Neuronal stem cell (in vitro differentiated cells): ENCODE results near the gene KYNU.

Source experiments
- DNase-seq: peaks from one replicate; pipeline ENCODE4 v3.0.0-alpha.2; 2013; ENCODE audit warnings: low spot score
- H2AFZ ChIP-seq: one replicate; pipeline ENCODE4 v1.6.1; 2013; ENCODE audit warnings: mild to moderate bottlenecking, low read length, inconsistent platforms
- H2AK5ac ChIP-seq: 2 replicates; pipeline ENCODE4 v1.6.1; 2013; ENCODE audit warnings: low read depth, mild to moderate bottlenecking, inconsistent platforms, low read length, moderate library complexity, mixed read lengths
- H2BK120ac ChIP-seq: 2 replicates; pipeline ENCODE4 v1.6.1; 2013; ENCODE audit warnings: low read depth, mild to moderate bottlenecking, inconsistent platforms, low read length, moderate library complexity, mixed read lengths
- H2BK12ac ChIP-seq: one replicate; pipeline ENCODE4 v1.6.1; 2013; ENCODE audit warnings: low read length, inconsistent platforms
- H2BK15ac ChIP-seq: 2 replicates; pipeline ENCODE4 v1.6.1; 2013; ENCODE audit warnings: mild to moderate bottlenecking, low read length, inconsistent platforms, mixed read lengths
- H2BK5ac ChIP-seq: one replicate; pipeline ENCODE4 v1.6.1; 2013; ENCODE audit warnings: inconsistent platforms, mild to moderate bottlenecking, low read length, moderate library complexity
- H3K14ac ChIP-seq: one replicate; pipeline ENCODE4 v1.6.1; 2013; ENCODE audit warnings: low read length, inconsistent platforms
- H3K18ac ChIP-seq: 2 replicates; pipeline ENCODE4 v1.6.1; 2013; ENCODE audit warnings: low read length, inconsistent platforms
- H3K23ac ChIP-seq: 2 replicates; pipeline ENCODE4 v1.6.1; 2013; ENCODE audit warnings: low read depth, mild to moderate bottlenecking, mixed read lengths, low read length, inconsistent platforms; ENCODE audit not compliant: poor library complexity
- H3K27ac ChIP-seq: replicated peaks from 3 replicates; pipeline ENCODE4 v1.5.1; 2013; ENCODE audit warnings: low read length, inconsistent platforms
- H3K27me3 ChIP-seq, 3 experiments: 2 replicates each; pipeline ENCODE4 v1.6.1; 2013; ENCODE audit warnings: low read length in 3 of 3, mild to moderate bottlenecking in 2 of 3, inconsistent platforms in 1 of 3, low read depth in 1 of 3, mixed read lengths in 1 of 3, moderate library complexity in 1 of 3; ENCODE audit not compliant: control insufficient read depth in 3 of 3, insufficient read depth in 3 of 3
- H3K36me3 ChIP-seq, 2 donors: replicated peaks in 1 of 2; 2 replicates each; pipeline ENCODE4 v1.6.1; 2013; ENCODE audit warnings: low read length in 2 of 2; ENCODE audit not compliant: control insufficient read depth in 2 of 2, insufficient read depth in 2 of 2
- H3K4ac ChIP-seq: 2 replicates; pipeline ENCODE4 v1.6.1; 2013; ENCODE audit warnings: inconsistent platforms, mild to moderate bottlenecking, low read length, moderate library complexity
- H3K4me1 ChIP-seq, 2 donors: 1 replicate in 1 of 2; 2 replicates in 1 of 2; pipeline ENCODE4 v1.6.1; 2013; ENCODE audit warnings: low read length in 2 of 2, low read depth in 1 of 2; ENCODE audit not compliant: control insufficient read depth in 2 of 2, insufficient read depth in 1 of 2
- H3K4me2 ChIP-seq: one replicate; pipeline ENCODE4 v1.6.1; 2013; ENCODE audit warnings: mild to moderate bottlenecking, low read length, inconsistent platforms; ENCODE audit not compliant: insufficient read depth, poor library complexity, severe bottlenecking
- H3K4me3 ChIP-seq, 2 donors: 2 replicates each; pipeline ENCODE4 v1.5.1; 2013; ENCODE audit warnings: low read length in 2 of 2, mild to moderate bottlenecking in 2 of 2, inconsistent platforms in 1 of 2, moderate library complexity in 1 of 2
- H3K79me1 ChIP-seq: one replicate; pipeline ENCODE4 v1.6.1; 2013; ENCODE audit warnings: low read depth, mild to moderate bottlenecking, inconsistent platforms, low read length, moderate library complexity
- H3K9ac ChIP-seq: one replicate; pipeline ENCODE4 v1.6.1; 2013; ENCODE audit warnings: mild to moderate bottlenecking, low read depth, low read length, inconsistent platforms; ENCODE audit not compliant: poor library complexity
- H3K9me3 ChIP-seq, 2 donors: replicated peaks in 1 of 2; 2 replicates each; pipeline versions ENCODE3 to v1.6.1; 2013; ENCODE audit warnings: low read length in 2 of 2, mild to moderate bottlenecking in 2 of 2, inconsistent platforms in 1 of 2, low read depth in 1 of 2, mixed read lengths in 1 of 2, moderate library complexity in 1 of 2; ENCODE audit not compliant: control insufficient read depth in 2 of 2, insufficient read depth in 1 of 2
- H4K8ac ChIP-seq: one replicate; pipeline ENCODE4 v1.6.1; 2013; ENCODE audit warnings: low read depth, mild to moderate bottlenecking, inconsistent platforms, low read length, moderate library complexity
- H4K91ac ChIP-seq: one replicate; pipeline ENCODE4 v1.6.1; 2013; ENCODE audit warnings: low read length, low read depth, mild to moderate bottlenecking, inconsistent platforms; ENCODE audit not compliant: poor library complexity
- WGBS, 2 donors: extraction: QIAGEN DNeasy Blood & Tissue Kit; methylation state at CpG; one replicate each; pipeline ENCODE4 v1.1.7; 2013; ENCODE audit warnings: missing lambda C conversion rate in 2 of 2, mixed read lengths in 1 of 2; ENCODE audit not compliant: insufficient read length in 2 of 2, insufficient replicate concordance in 1 of 2; ENCODE audit errors: extremely low coverage in 2 of 2; 5-methylcytosine and 5-hydroxymethylcytosine counted together

The KYNU gene

GRCh38 chr2:142994665-142995064, 117.2 kb downstream of the KYNU start:
- no peaks in the 10 kb centered on the region for H3K4me1 ChIP-seq
- no peak overlapping the region for H3K14ac ChIP-seq
- no peak overlapping the region for H2BK5ac ChIP-seq
- no peaks in the 10 kb centered on the region for H3K9me3 ChIP-seq
- no peak overlapping the region for H3K4me2 ChIP-seq
- no peak overlapping the region for H2BK12ac ChIP-seq
- no peak overlapping the region for H2BK120ac ChIP-seq
- no peak overlapping the region for H3K9ac ChIP-seq
- DNase-seq = no peak
- WGBS, 2 donors = no CpG with 5 or more reads among the region's 2 CpGs
- H3K27me3 ChIP-seq = no peaks in the 10 kb centered on the region
- no peak overlapping the region for H3K4ac ChIP-seq
- H3K23ac ChIP-seq = no peak overlapping the region
- no peaks in the 10 kb centered on the region for H3K36me3 ChIP-seq
- no peak overlapping the region for H4K91ac ChIP-seq
- no peak overlapping the region for H3K4me3 ChIP-seq
- H3K27ac ChIP-seq = no peak overlapping the region
- H4K8ac ChIP-seq = no peak overlapping the region
- H2AK5ac ChIP-seq = no peak overlapping the region
- no peaks in the 10 kb centered on the region for H3K79me1 ChIP-seq
- no peak overlapping the region for H3K18ac ChIP-seq
- H2BK15ac ChIP-seq = no peak overlapping the region
- no peak overlapping the region for H2AFZ ChIP-seq

GRCh38 chr2:142997231-142997630, 119.8 kb downstream of the KYNU start:
- H3K14ac ChIP-seq = no peak overlapping the region
- H3K23ac ChIP-seq = no peak overlapping the region
- no peaks in the 10 kb centered on the region for H3K27me3 ChIP-seq
- no peaks in the 10 kb centered on the region for H3K4me1 ChIP-seq
- no peak overlapping the region for H4K91ac ChIP-seq
- H3K4me3 ChIP-seq = no peak overlapping the region
- H2AK5ac ChIP-seq = no peak overlapping the region
- H3K4me2 ChIP-seq = no peak overlapping the region
- H3K4ac ChIP-seq = no peak overlapping the region
- H2AFZ ChIP-seq = no peak overlapping the region
- no CpG with 5 or more reads among the region's 1 CpG for WGBS, 2 donors
- H3K27ac ChIP-seq = no peak overlapping the region
- no peak overlapping the region for H2BK12ac ChIP-seq
- H3K9ac ChIP-seq = no peak overlapping the region
- no peaks in the 10 kb centered on the region for H3K36me3 ChIP-seq
- no peak for DNase-seq
- H2BK120ac ChIP-seq = no peak overlapping the region
- no peak overlapping the region for H2BK15ac ChIP-seq
- H3K79me1 ChIP-seq = no peaks in the 10 kb centered on the region
- H2BK5ac ChIP-seq = no peak overlapping the region
- no peak overlapping the region for H3K18ac ChIP-seq
- H3K9me3 ChIP-seq = no peaks in the 10 kb centered on the region
- no peak overlapping the region for H4K8ac ChIP-seq

- Histone ChIP-seq H2BK120ac (no peak overlapping the region), H3K4me2 (no peak overlapping the region), H3K9me3 (no peaks in the 10 kb centered on the region), H2AFZ (no peak overlapping the region), H4K91ac (no peak overlapping the region), H3K79me1 (no peaks in the 10 kb centered on the region), H3K18ac (no peak overlapping the region), H3K14ac (no peak overlapping the region), H2BK5ac (no peak overlapping the region), H4K8ac (no peak overlapping the region), H3K23ac (no peak overlapping the region), H3K4me1 (no peaks in the 10 kb centered on the region), H3K36me3 (no peaks in the 10 kb centered on the region), H2BK12ac (no peak overlapping the region), H3K27me3 (no peaks in the 10 kb centered on the region), H2BK15ac (no peak overlapping the region), H3K4me3 (no peak overlapping the region), H3K27ac (no peak overlapping the region), H3K4ac (no peak overlapping the region), H3K9ac (no peak overlapping the region), H2AK5ac (no peak overlapping the region)
- WGBS, 2 donors = no CpG with 5 or more reads among the region's 2 CpGs
- no peak for DNase-seq
These were observed 123.1 kb downstream of the KYNU start for GRCh38 chr2:143000599-143000998.

- Histone ChIP-seq H3K27me3 (no peaks in the 10 kb centered on the region), H3K23ac (no peak overlapping the region), H3K14ac (no peak overlapping the region), H2BK15ac (no peak overlapping the region), H2BK12ac (no peak overlapping the region), H2AK5ac (no peak overlapping the region), H3K4ac (no peak overlapping the region), H3K9ac (no peak overlapping the region), H3K9me3 (no peaks in the 10 kb centered on the region), H3K79me1 (no peaks in the 10 kb centered on the region), H3K18ac (no peak overlapping the region), H2BK5ac (no peak overlapping the region), H3K36me3 (no peaks in the 10 kb centered on the region), H3K4me1 (no peaks in the 10 kb centered on the region), H4K8ac (no peak overlapping the region), H4K91ac (no peak overlapping the region), H3K4me2 (no peak overlapping the region), H3K27ac (no peak overlapping the region), H2BK120ac (no peak overlapping the region), H3K4me3 (no peak overlapping the region), H2AFZ (no peak overlapping the region)
- DNase-seq = no peak
- no CpG with 5 or more reads among the region's 1 CpG for WGBS, 2 donors
These were observed 124.0 kb downstream of the KYNU start for GRCh38 chr2:143001501-143001900.
